ENCODE data around the gene EVI5.

- TF ChIP-seq E2F5 (CRISPR knock-in tag; IDR thresholded peaks at IDR 0.05) (no peak), ZNF232 (CRISPR knock-in tag; IDR thresholded peaks at IDR 0.05) (no peak), SMAD3 (CRISPR knock-in tag; IDR thresholded peaks at IDR 0.05; ENCODE audit: borderline replicate concordance) (no peak), EMX1 (CRISPR knock-in tag; IDR thresholded peaks at IDR 0.05) (no peak), TEAD1 (CRISPR knock-in tag; IDR thresholded peaks at IDR 0.05) (no peak), SP1 (CRISPR knock-in tag; conservative IDR thresholded peaks at IDR 0.05) (no peak), NFE2L1 (CRISPR knock-in tag; IDR thresholded peaks at IDR 0.05) (no peak), FOXJ3 (CRISPR knock-in tag; IDR thresholded peaks at IDR 0.05; ENCODE audit: borderline replicate concordance) (no peak), ZSCAN18 (CRISPR knock-in tag; IDR thresholded peaks at IDR 0.05) (no peak), FOXK1 (CRISPR knock-in tag; IDR thresholded peaks at IDR 0.05) (no peak)
- TF ChIP-seq, protein P1, sequence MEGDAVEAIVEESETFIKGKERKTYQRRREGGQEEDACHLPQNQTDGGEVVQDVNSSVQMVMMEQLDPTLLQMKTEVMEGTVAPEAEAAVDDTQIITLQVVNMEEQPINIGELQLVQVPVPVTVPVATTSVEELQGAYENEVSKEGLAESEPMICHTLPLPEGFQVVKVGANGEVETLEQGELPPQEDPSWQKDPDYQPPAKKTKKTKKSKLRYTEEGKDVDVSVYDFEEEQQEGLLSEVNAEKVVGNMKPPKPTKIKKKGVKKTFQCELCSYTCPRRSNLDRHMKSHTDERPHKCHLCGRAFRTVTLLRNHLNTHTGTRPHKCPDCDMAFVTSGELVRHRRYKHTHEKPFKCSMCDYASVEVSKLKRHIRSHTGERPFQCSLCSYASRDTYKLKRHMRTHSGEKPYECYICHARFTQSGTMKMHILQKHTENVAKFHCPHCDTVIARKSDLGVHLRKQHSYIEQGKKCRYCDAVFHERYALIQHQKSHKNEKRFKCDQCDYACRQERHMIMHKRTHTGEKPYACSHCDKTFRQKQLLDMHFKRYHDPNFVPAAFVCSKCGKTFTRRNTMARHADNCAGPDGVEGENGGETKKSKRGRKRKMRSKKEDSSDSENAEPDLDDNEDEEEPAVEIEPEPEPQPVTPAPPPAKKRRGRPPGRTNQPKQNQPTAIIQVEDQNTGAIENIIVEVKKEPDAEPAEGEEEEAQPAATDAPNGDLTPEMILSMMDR (IDR thresholded peaks at IDR 0.05), result no peak
- TF ChIP-seq, protein P2, sequence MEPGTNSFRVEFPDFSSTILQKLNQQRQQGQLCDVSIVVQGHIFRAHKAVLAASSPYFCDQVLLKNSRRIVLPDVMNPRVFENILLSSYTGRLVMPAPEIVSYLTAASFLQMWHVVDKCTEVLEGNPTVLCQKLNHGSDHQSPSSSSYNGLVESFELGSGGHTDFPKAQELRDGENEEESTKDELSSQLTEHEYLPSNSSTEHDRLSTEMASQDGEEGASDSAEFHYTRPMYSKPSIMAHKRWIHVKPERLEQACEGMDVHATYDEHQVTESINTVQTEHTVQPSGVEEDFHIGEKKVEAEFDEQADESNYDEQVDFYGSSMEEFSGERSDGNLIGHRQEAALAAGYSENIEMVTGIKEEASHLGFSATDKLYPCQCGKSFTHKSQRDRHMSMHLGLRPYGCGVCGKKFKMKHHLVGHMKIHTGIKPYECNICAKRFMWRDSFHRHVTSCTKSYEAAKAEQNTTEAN (CRISPR knock-in tag; IDR thresholded peaks at IDR 0.05), result no peak
Measured at GRCh38 chr1:92655197-92655801, 129.6 kb downstream of the EVI5 start.
